OCI-LY7 (cell line): Measurements from ENCODE around the gene RTBDN.

Experiments
- CTCF ChIP-seq: fragments of 200-600 bp; sonication (generic); conservative IDR thresholded peaks from 2 replicates; pipeline ENCODE4 v1.5.1; 2014; ENCODE audit warnings: mild to moderate bottlenecking, antibody characterized with exemption, low read length, moderate library complexity, mixed read lengths
- EZH2phosphoT487 ChIP-seq: fragments of 200-600 bp; sonication (generic); IDR thresholded peaks from 2 replicates; pipeline ENCODE4 v1.6.1; 2018; ENCODE audit warnings: low read depth, borderline replicate concordance, mild to moderate bottlenecking, mixed run types, antibody characterized with exemption, low read length, moderate library complexity, mixed read lengths

GRCh38 chr19:12789098-12789903 lies 45.1 kb downstream of the RTBDN start:
- no peak for TF ChIP-seq CTCF
- TF ChIP-seq EZH2phosphoT487, result no peak
